HG03378 (cell line): ENCODE data around the gene PCDHB11.
"Not testable (repeated sequence)": the region's sequence is repeated elsewhere in the genome, so short reads cannot be mapped to it uniquely, and the experiment has no call there.

Experiments
- ATAC-seq: cut with Tn5 transposase; IDR thresholded peaks from one replicate; pipeline ENCODE4 v1.9.1; 2021; ENCODE audit warnings: mild to moderate bottlenecking, moderate library complexity; ENCODE audit not compliant: unreplicated experiment

The PCDHB11 gene

GRCh38 chr5:141236516-141237313, 37.3 kb downstream of the PCDHB11 start:
- ATAC-seq = no peak

- ATAC-seq = no peak
Observed at GRCh38 chr5:141241496-141241895, 42.1 kb downstream of the PCDHB11 start.

- ATAC-seq = no peak
Observed at GRCh38 chr5:141245250-141245717, 45.9 kb downstream of the PCDHB11 start, which contains the start of gene PCDHB15. Gene PCDHB15, plus strand, starts transcription at chr5:141245395. Its CDS starts 184 bp downstream, at chr5:141245579.

- ATAC-seq = not testable (repeated sequence)
Observed at GRCh38 chr5:141246971-141247370, 47.5 kb downstream of the PCDHB11 start.

GRCh38 chr5:141247434-141247833, 48.0 kb downstream of the PCDHB11 start:
- not testable (repeated sequence) for ATAC-seq

- no peak for ATAC-seq
Observed at GRCh38 chr5:141250576-141250975, 51.1 kb downstream of the PCDHB11 start.
